Prostate gland (tissue), 2 donors: ENCODE measurements around the gene SLCO2B1. TPM values are rescaled to one million over a fixed set of nuclear protein-coding genes. Genes with fewer than 3 reads are reported as not detected.

Experiments used
- DNase-seq: peaks from one replicate; pipeline ENCODE4 v3.0.0-alpha.2; 2019; ENCODE audit warnings: low spot score
- H3K27ac ChIP-seq, 2 donors: fragments of 200-600 bp; sonication (generic); 2 replicates each; pipeline ENCODE4 v1.5.1; 2017 to 2019
- H3K27me3 ChIP-seq: fragments of 200-600 bp; sonication (generic); replicated peaks from 2 replicates; pipeline ENCODE4 v1.5.1; 2019; ENCODE audit not compliant: insufficient read depth
- H3K36me3 ChIP-seq, 2 donors: fragments of 200-600 bp; sonication (generic); 1 replicate in 1 of 2; 2 replicates in 1 of 2; pipeline versions ENCODE4 v1.5.1 to v1.8.1; 2017 to 2019
- H3K4me1 ChIP-seq: fragments of 200-600 bp; sonication (generic); replicated peaks from 2 replicates; pipeline ENCODE4 v1.5.1; 2019
- H3K4me3 ChIP-seq, 2 donors: fragments of 200-600 bp; sonication (generic); 2 replicates each; pipeline ENCODE4 v1.5.1; 2017 to 2019
- H3K9me3 ChIP-seq: fragments of 200-600 bp; sonication (generic); 2 replicates; pipeline ENCODE4 v1.5.1; 2017
- POLR2A ChIP-seq: fragments of 450-650 bp; IDR thresholded peaks from one replicate; pipeline ENCODE4 v1.6.1; 2016; ENCODE audit warnings: antibody characterized with exemption, mild to moderate bottlenecking
- POLR2AphosphoS5 ChIP-seq: sonication (generic); formaldehyde crosslinking; IDR thresholded peaks from one replicate; pipeline ENCODE4 v1.6.1; 2017; ENCODE audit warnings: antibody characterized with exemption
- WGBS: methylation state at CpG from one replicate; pipeline ENCODE4 v1.1.5; 2018; 5-methylcytosine and 5-hydroxymethylcytosine counted together
- intact Hi-C: fragments of 100-400 bp; cut with DNase I; formaldehyde crosslinking; loops from one replicate; pipeline ENCODE4 v1.14.2; 2022
- total RNA-seq, 2 donors: library from RNA; depleted of rRNA; stranded (reverse); fragments of >200 nt; gene quantifications; one replicate each; pipeline ENCODE4 v1.1.0, GENCODE V29; 2016
- TF ChIP-seq, protein P1 (sequence below), 4 experiments: fragments of 200-600 bp in 2 of 4; fragments of 450-650 bp in 2 of 4; sonication (generic) in 2 of 4; IDR thresholded peaks; 1 replicate in 3 of 4; 2 replicates in 1 of 4; pipeline ENCODE4 v1.5.1; 2016 to 2019; ENCODE audit warnings: antibody characterized with exemption in 4 of 4, mild to moderate bottlenecking in 2 of 4, moderate library complexity in 2 of 4

Gene SLCO2B1
- total RNA-seq, 2 donors from 2014 or later: 6.1 to 32.0 TPM

DNA sequence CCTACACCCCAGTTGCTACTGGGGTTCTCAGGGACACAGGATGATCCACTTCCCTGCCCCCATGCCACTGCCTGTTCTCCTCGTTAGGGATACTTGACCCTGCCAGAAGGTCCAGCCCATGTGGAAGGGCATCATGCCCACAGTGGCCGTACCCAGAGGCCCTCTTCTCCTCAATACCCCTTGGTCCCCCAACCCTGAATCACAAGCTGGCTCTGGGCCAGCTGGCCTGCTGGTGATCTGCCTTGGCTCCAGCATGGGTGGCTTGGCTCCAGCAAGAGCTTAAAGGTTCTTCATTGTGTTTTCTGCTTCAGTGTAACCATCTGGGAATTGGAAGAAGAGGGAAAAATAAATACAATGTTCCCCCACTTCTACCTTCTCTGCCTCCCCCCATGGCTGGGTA is 78.6 kb downstream of the SLCO2B1 start:
- H3K4me3 ChIP-seq: no peak overlapping the region
- no peaks in the 10 kb centered on the region for H3K27me3 ChIP-seq
- intact Hi-C loops: no loop called here
- DNase-seq: no peak
- H3K4me1 ChIP-seq: no peaks in the 10 kb centered on the region
- 76% methylated on average over 2 of the region's 2 CpGs for WGBS
- no peaks in the 10 kb centered on the region for H3K9me3 ChIP-seq
- no peaks in the 10 kb centered on the region for H3K36me3 ChIP-seq
- TF ChIP-seq POLR2A (no peak), POLR2AphosphoS5 (no peak)
- TF ChIP-seq, protein P1, sequence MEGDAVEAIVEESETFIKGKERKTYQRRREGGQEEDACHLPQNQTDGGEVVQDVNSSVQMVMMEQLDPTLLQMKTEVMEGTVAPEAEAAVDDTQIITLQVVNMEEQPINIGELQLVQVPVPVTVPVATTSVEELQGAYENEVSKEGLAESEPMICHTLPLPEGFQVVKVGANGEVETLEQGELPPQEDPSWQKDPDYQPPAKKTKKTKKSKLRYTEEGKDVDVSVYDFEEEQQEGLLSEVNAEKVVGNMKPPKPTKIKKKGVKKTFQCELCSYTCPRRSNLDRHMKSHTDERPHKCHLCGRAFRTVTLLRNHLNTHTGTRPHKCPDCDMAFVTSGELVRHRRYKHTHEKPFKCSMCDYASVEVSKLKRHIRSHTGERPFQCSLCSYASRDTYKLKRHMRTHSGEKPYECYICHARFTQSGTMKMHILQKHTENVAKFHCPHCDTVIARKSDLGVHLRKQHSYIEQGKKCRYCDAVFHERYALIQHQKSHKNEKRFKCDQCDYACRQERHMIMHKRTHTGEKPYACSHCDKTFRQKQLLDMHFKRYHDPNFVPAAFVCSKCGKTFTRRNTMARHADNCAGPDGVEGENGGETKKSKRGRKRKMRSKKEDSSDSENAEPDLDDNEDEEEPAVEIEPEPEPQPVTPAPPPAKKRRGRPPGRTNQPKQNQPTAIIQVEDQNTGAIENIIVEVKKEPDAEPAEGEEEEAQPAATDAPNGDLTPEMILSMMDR (IDR thresholded peaks at IDR 0.05): no peak
- no peak overlapping the region for H3K27ac ChIP-seq

DNA sequence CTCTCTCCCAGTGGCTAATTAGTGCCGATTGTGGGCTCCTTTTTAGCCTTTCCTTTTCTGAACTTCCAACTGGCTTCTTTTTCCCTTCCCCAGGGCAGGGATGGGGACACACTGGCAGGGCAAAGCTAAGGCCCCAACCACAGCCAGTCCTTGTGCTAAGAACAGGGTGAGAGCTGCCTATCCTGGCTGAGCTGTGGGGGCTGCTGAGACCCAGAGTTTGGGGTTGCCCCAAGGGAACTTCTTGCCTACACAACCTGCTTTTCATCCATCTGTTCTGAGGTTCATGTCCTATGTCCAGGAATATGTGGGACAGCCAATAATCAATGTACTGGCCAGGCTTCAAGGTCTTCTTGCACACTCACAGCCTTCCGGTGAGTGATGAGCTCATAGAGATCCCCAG is 79.7 kb downstream of the SLCO2B1 start:
- H3K4me1 ChIP-seq: no peaks in the 10 kb centered on the region
- no peak overlapping the region for H3K27ac ChIP-seq
- DNase-seq: no peak
- 84% methylated on average over 2 of the region's 2 CpGs for WGBS
- H3K9me3 ChIP-seq: no peaks in the 10 kb centered on the region
- no peak overlapping the region for H3K4me3 ChIP-seq
- TF ChIP-seq, protein P1 (IDR thresholded peaks at IDR 0.05): no peak
- TF ChIP-seq POLR2AphosphoS5 (no peak), POLR2A (no peak)
- no peaks in the 10 kb centered on the region for H3K36me3 ChIP-seq
- intact Hi-C loops: no loop called here
- no peaks in the 10 kb centered on the region for H3K27me3 ChIP-seq

DNA sequence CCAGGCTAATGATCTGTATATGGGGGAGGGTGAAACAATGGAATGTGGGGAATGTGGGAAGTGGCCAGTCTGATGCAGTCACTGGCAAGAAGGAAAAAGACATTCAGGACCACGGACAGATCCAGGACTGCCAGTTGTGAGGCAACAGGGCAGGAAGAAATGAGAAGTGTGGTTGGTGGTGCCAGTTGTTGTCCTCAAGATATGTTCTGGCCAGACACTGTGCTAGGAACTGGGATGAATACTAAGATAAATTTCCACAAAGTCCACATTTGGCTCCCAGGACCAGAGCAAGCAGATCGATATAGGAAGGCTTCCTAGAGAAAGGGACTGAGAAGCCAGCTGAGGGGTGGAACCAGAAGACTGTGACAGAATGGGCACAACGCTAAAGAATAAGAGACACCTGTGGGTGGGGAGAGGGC is 82.9 kb downstream of the SLCO2B1 start:
- H3K4me3 ChIP-seq: no peak overlapping the region
- 32% methylated on average over 3 of the region's 3 CpGs for WGBS
- H3K27me3 ChIP-seq: no peaks in the 10 kb centered on the region
- TF ChIP-seq, protein P1 (IDR thresholded peaks at IDR 0.05): no peak
- TF ChIP-seq POLR2AphosphoS5: no peak
- TF ChIP-seq POLR2A: no peak
- H3K27ac ChIP-seq: no peak overlapping the region
- H3K9me3 ChIP-seq: no peaks in the 10 kb centered on the region
- no peak for DNase-seq
- intact Hi-C loops: no loop called here
- H3K4me1 ChIP-seq: no peaks in the 10 kb centered on the region
- no peaks in the 10 kb centered on the region for H3K36me3 ChIP-seq

DNA sequence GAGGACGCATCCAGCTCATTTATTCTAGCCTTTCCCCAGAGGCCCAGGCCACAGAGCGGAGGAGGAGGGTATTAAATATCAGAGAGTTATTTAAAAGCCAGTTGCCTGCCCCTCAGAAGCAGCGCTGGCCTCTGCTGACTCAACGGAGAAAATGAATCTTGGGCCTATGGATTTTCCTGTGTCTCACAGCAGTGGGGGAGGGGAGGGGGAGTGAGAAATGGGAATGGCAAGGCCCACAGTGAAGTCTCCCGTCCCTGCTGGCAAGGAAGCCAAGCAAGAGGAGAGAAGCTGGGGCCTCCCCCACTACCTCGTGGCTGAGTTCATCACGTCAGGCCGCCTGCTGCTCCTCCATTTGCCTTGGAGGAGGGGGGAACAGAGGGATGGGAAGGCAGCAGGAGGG is 85.2 kb downstream of the SLCO2B1 start:
- DNase-seq: no peak
- 32% methylated on average over 8 of the region's 8 CpGs for WGBS
- intact Hi-C loops: no loop called here

DNA sequence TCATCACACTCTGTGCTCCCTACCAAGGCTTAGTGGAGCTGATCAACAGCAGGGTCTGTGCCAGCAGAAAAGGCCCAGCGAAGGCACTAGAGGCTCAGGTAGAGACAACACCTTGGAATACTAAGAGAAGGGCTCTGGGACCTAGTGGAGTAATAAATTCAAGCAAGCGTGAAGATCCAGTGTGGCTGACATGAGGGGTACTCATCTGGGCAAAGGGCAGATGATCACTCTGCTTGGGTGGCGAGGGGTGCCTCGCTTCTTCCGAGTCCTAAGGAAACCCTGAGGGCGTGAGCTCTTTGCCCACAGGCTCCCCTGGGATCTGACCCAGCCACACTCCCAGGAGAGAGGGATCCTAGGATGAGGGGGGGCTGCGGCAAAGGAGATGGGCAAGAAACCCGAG is 86.1 kb downstream of the SLCO2B1 start:
- no peaks in the 10 kb centered on the region for H3K36me3 ChIP-seq
- H3K27ac ChIP-seq: no peak overlapping the region
- DNase-seq: no peak
- intact Hi-C loops: no loop called here
- H3K9me3 ChIP-seq: no peaks in the 10 kb centered on the region
- H3K4me1 ChIP-seq: peaks cover 4% of the 10 kb centered on the region
- no peaks in the 10 kb centered on the region for H3K27me3 ChIP-seq
- TF ChIP-seq, protein P1 (IDR thresholded peaks at IDR 0.05): no peak
- no peak for TF ChIP-seq POLR2AphosphoS5
- TF ChIP-seq POLR2A: no peak
- H3K4me3 ChIP-seq: no peak overlapping the region
- 74% methylated on average over 8 of the region's 8 CpGs for WGBS

More for the DNA sequence above, 85.2 kb downstream of the SLCO2B1 start:
- TF ChIP-seq POLR2A (no peak), POLR2AphosphoS5 (no peak)
- TF ChIP-seq, protein P1 (IDR thresholded peaks at IDR 0.05): no peak
- H3K27me3 ChIP-seq: no peaks in the 10 kb centered on the region
- H3K27ac ChIP-seq: no peak overlapping the region
- peaks cover 4% of the 10 kb centered on the region for H3K4me1 ChIP-seq
- H3K4me3 ChIP-seq: no peak overlapping the region
- H3K36me3 ChIP-seq: no peaks in the 10 kb centered on the region
- H3K9me3 ChIP-seq: no peaks in the 10 kb centered on the region
